GM21390 (cell line): ENCODE results near the gene ARMC7.
"Not testable (repeated sequence)": the region's sequence is repeated elsewhere in the genome, so short reads cannot be mapped to it uniquely, and the experiment has no call there.

Experiments used
- ATAC-seq: cut with Tn5 transposase; IDR thresholded peaks from one replicate; pipeline ENCODE4 v1.9.1; 2021; ENCODE audit not compliant: unreplicated experiment

Gene ARMC7

DNA sequence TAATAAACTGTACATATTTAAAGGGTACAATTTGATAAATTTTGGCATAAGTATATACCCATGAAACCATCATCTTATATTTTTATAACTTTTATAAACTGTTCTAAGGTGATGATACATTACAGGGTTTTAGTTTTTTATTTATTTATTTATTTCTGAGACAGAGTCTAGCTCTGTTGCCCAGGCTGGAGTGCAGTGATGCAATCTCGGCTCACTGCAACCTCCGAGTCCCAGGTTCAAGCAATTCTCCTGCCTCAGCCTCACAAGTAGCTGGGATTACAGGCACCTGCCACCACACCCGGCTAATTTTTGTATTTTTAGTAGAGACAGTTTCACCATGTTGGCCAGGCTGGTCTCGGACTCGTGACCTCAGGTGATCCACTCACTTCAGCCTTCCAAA, 18.2 kb downstream of the ARMC7 start:
- not testable (repeated sequence) for ATAC-seq

- no peak for ATAC-seq
Measured at GRCh38 chr17:75128694-75129505, 19.1 kb downstream of the ARMC7 start.

- ATAC-seq = no peak
Measured at GRCh38 chr17:75129576-75129975, 19.8 kb downstream of the ARMC7 start.

- ATAC-seq = no peak
Measured at GRCh38 chr17:75130059-75130631, 20.4 kb downstream of the ARMC7 start.

GRCh38 chr17:75130632-75131277, 21.0 kb downstream of the ARMC7 start:
- ATAC-seq = peak; percentile 22

- ATAC-seq = peak; percentile 87
Measured at GRCh38 chr17:75131278-75132017, 21.7 kb downstream of the ARMC7 start, which contains the start of gene NT5C. TSS of gene NT5C (minus strand) at chr17:75131742. CDS start at chr17:75131707, 35 bp downstream.

GRCh38 chr17:75132018-75133000, 22.5 kb downstream of the ARMC7 start:
- ATAC-seq = not testable (repeated sequence)

GRCh38 chr17:75133001-75133400, 23.2 kb downstream of the ARMC7 start:
- no peak for ATAC-seq

- not testable (repeated sequence) for ATAC-seq
Measured at GRCh38 chr17:75133607-75134347, 24.0 kb downstream of the ARMC7 start.

DNA sequence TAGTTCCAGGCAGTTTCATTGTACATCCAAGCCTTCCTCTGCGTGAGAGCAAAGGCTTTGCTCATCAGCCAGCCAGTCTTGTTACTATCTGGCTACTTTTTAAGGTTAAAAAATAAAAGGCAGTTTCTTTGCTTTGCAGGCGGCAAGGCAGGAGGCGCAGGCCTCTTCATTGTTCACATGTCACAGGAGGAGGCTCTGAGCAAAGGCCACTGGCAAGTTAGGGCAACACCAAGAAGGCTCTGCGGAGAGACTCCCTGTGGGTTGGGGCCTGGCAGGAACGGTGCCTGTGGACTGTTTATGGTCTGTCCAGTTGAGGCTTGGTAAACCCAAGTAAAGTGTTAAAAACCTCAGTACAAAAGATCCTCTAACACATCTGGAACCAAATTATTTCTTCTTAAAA, 25.7 kb downstream of the ARMC7 start:
- ATAC-seq = no peak

GRCh38 chr17:75135946-75136345, 26.2 kb downstream of the ARMC7 start:
- ATAC-seq = no peak

- not testable (repeated sequence) for ATAC-seq
Measured at GRCh38 chr17:75137762-75138161, 28.0 kb downstream of the ARMC7 start.

- ATAC-seq = no peak
Measured at GRCh38 chr17:75138519-75138918, 28.8 kb downstream of the ARMC7 start.

DNA sequence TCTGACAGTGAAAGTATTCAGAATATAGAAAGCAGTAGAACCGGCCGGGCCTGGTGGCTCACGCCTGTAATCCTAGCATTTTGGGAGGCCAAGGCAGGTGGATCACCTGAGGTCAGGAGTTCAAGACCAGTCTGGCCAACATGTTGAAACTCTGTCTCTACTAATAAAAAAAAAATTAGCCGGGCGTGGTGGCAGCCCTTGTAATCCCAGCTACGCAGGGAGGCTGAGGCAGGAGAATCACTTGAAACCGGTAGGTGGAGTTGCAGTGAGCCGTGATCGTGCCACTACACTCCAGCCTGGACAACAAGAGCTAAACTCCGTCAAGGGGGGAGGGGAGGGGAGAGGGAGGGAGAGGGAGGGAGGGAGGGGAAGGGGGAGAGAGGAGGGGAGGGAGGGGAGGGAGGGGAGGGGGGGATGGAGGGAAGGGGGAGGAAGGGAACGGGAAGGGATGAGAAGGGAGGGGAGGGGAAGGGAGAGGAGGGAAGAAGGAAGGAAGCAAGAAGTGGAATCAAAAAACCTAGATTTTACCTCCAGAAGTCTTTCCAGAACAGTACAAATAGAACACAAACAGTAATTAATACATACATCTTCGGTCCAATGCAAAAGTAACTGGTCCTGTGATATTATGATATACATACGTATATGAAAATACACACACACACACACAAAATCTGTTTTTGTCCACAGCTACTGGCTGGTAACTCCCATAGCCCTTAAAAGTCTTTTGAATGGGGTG, 32.6 kb downstream of the ARMC7 start:
- no peak for ATAC-seq

DNA sequence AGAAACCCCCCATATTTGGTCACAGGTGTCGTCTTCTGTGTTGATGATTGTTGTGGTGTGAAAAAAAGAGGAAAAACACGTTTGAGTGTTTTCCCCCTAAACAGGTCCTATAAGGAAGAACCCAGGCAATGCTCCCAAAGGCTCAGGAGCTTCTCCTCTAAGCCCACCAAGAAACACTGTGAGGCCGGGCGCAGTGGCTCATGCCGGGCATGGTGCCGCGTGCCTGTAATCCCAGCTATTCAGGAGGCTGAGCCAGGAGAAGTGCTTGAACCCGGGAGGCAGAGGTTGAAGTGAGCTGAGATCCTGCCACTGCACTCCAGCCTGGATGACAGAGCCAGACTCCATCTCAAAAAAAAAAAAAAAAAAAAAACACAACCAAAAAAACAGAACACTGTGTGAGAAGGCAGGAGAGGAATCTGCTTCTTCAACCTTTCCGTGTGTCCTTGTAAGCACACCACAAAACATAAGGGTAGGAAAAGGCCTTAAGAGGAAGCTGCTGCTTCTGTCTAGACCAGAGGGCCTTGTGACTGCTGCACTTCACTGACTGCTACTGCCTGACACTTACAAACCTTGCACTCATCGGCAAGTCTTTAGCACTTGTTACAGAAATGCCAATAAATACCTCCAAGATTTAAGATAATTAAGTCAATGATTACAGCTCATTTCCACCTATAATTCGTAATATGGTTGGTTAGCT, 35.2 kb downstream of the ARMC7 start:
- ATAC-seq = no peak

DNA sequence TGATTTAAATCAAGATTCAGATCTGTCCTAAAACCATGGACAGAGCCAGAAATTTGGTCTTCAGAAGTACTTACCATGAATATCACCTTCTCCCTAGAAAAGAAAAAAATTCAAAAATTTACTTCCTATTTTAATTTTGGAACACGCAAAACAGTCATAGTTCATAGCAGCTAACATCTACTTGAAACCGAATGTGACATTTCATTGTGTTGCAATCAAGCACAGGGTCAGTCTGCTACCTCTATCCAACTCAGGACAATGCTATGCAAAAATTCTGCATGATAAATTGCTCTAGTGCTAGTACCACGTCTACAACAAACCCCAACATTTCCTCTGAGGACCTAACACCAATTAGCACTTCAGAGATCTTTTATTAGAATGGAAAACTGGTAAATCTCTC, 36.8 kb downstream of the ARMC7 start:
- ATAC-seq = no peak

GRCh38 chr17:75147878-75148546, 38.2 kb downstream of the ARMC7 start:
- no peak for ATAC-seq

- ATAC-seq = no peak
Measured at GRCh38 chr17:75151930-75152329, 42.2 kb downstream of the ARMC7 start.
